ENCODE measurements around the gene GCN1. TPM values are rescaled to one million over a fixed set of nuclear protein-coding genes. Genes with fewer than 3 reads are reported as not detected.

GCN1 gene
- total RNA-seq, 2 donors from 2014 or later: 39.3 to 120 TPM

GRCh38 chr12:120186654-120187053 is 7.9 kb downstream of the GCN1 start:
- 87% methylated on average over 4 of the region's 4 CpGs for WGBS
- no peaks in the 10 kb centered on the region for H3K27me3 ChIP-seq (replicated peaks; ENCODE audit: insufficient read depth)
- H3K36me3 ChIP-seq: peaks cover 0 to 5% of the 10 kb centered on the region in 2 donors
- no peak overlapping the region for H3K4me3 ChIP-seq
- no peak for DNase-seq (ENCODE audit: low spot score)
- no peak overlapping the region for H3K27ac ChIP-seq
- TF ChIP-seq POLR2A (IDR thresholded peaks at IDR 0.05) (no peak), POLR2AphosphoS5 (IDR thresholded peaks at IDR 0.05) (no peak), CTCF (IDR thresholded peaks at IDR 0.05) (no peak)
- no peaks in the 10 kb centered on the region for H3K9me3 ChIP-seq
- intact Hi-C loops (cut with DNase I): no loop called here
- no peaks in the 10 kb centered on the region for H3K4me1 ChIP-seq (replicated peaks)

- TF ChIP-seq CTCF (IDR thresholded peaks at IDR 0.05): no peak
- no peak for TF ChIP-seq POLR2AphosphoS5 (IDR thresholded peaks at IDR 0.05)
- no peak for TF ChIP-seq POLR2A (IDR thresholded peaks at IDR 0.05)
- 85% methylated on average over 5 of the region's 5 CpGs for WGBS
- intact Hi-C loops (cut with DNase I): no loop called here
- Histone ChIP-seq H3K27ac (no peak overlapping the region), H3K4me1 (replicated peaks) (no peaks in the 10 kb centered on the region), H3K4me3 (no peak overlapping the region), H3K9me3 (no peaks in the 10 kb centered on the region), H3K36me3 (peaks cover 5 to 9% of the 10 kb centered on the region in 2 donors), H3K27me3 (replicated peaks; ENCODE audit: insufficient read depth) (no peaks in the 10 kb centered on the region)
- no peak for DNase-seq (ENCODE audit: low spot score)
These were observed 11.3 kb downstream of the GCN1 start for GRCh38 chr12:120183211-120183631.

- Histone ChIP-seq H3K36me3 (peaks cover 8 to 15% of the 10 kb centered on the region in 2 donors), H3K27ac (no peak overlapping the region)
These were observed 12.4 kb downstream of the GCN1 start for GRCh38 chr12:120181991-120182631.

GRCh38 chr12:120180975-120181374 is 13.5 kb downstream of the GCN1 start:
- TF ChIP-seq CTCF (IDR thresholded peaks at IDR 0.05): no peak
- TF ChIP-seq POLR2A (IDR thresholded peaks at IDR 0.05): no peak
- TF ChIP-seq POLR2AphosphoS5 (IDR thresholded peaks at IDR 0.05): no peak
- H3K27ac ChIP-seq: no peak overlapping the region
- no peak for DNase-seq (ENCODE audit: low spot score)
- H3K27me3 ChIP-seq (replicated peaks; ENCODE audit: insufficient read depth): no peaks in the 10 kb centered on the region
- peaks cover 8 to 20% of the 10 kb centered on the region in 2 donors for H3K36me3 ChIP-seq
- WGBS: 88% methylated on average over 7 of the region's 7 CpGs
- intact Hi-C loops (cut with DNase I): no loop called here
- H3K4me3 ChIP-seq: no peak overlapping the region
- H3K4me1 ChIP-seq (replicated peaks): no peaks in the 10 kb centered on the region
- H3K9me3 ChIP-seq: no peaks in the 10 kb centered on the region

More at GRCh38 chr12:120181991-120182631, 12.4 kb downstream of the GCN1 start:
- no peak for DNase-seq (ENCODE audit: low spot score)
- TF ChIP-seq CTCF (IDR thresholded peaks at IDR 0.05): no peak
- Histone ChIP-seq H3K9me3 (no peaks in the 10 kb centered on the region), H3K4me3 (no peak overlapping the region), H3K27me3 (replicated peaks; ENCODE audit: insufficient read depth) (no peaks in the 10 kb centered on the region), H3K4me1 (replicated peaks) (no peaks in the 10 kb centered on the region)
- 81% methylated on average over 8 of the region's 8 CpGs for WGBS
- intact Hi-C loops (cut with DNase I): no loop called here

GRCh38 chr12:120175537-120175936 is 19.0 kb downstream of the GCN1 start:
- H3K27ac ChIP-seq: no peak overlapping the region
- TF ChIP-seq CTCF (IDR thresholded peaks at IDR 0.05) (no peak), POLR2AphosphoS5 (IDR thresholded peaks at IDR 0.05) (no peak), POLR2A (IDR thresholded peaks at IDR 0.05) (no peak)
- H3K27me3 ChIP-seq (replicated peaks; ENCODE audit: insufficient read depth): no peaks in the 10 kb centered on the region
- intact Hi-C loops (cut with DNase I): no loop called here
- peaks cover 21 to 33% of the 10 kb centered on the region in 2 donors for H3K36me3 ChIP-seq
- no peak overlapping the region for H3K4me3 ChIP-seq
- no peaks in the 10 kb centered on the region for H3K9me3 ChIP-seq
- DNase-seq (ENCODE audit: low spot score): no peak
- H3K4me1 ChIP-seq (replicated peaks): no peaks in the 10 kb centered on the region
- 95% methylated on average over 11 of the region's 11 CpGs for WGBS

All from prostate gland (tissue), 2 donors.